Fibroblast of pulmonary artery (primary cell): ENCODE measurements around the gene PLAC9.
"Not testable (repeated sequence)": the region's sequence is repeated elsewhere in the genome, so short reads cannot be mapped to it uniquely, and the experiment has no call there.

Experiments
- DNase-seq: peaks from one replicate; pipeline ENCODE4 v3.0.0-alpha.2; 2010; ENCODE audit warnings: low read depth
- H3K4me3 ChIP-seq: replicated peaks from 2 replicates; pipeline ENCODE4 v1.5.1; 2011; ENCODE audit warnings: low read depth, mild to moderate bottlenecking, control low read depth, low read length, moderate library complexity
- CTCF ChIP-seq: IDR thresholded peaks from 2 replicates; pipeline ENCODE4 v1.5.1; 2011; ENCODE audit warnings: mild to moderate bottlenecking, control low read depth, low read length, inconsistent platforms; ENCODE audit errors: missing control alignments

PLAC9 gene

GRCh38 chr10:80132299-80133139 is at the start of gene PLAC9:
Gene PLAC9, plus strand, starts transcription at chr10:80132730. Its CDS starts 33 bp downstream, at chr10:80132763.
- TF ChIP-seq CTCF, result no peak

GRCh38 chr10:80090121-80090520 is 42.4 kb upstream of the PLAC9 start:
- TF ChIP-seq CTCF, result no peak
- no peak for DNase-seq
- H3K4me3 ChIP-seq, result no peak overlapping the region

More at GRCh38 chr10:80132299-80133139, at the start of gene PLAC9:
- DNase-seq, result peak; percentile 52
- H3K4me3 ChIP-seq, result peak within 1 kb of the TSS; percentile 64

- no peak for TF ChIP-seq CTCF
- no peak overlapping the region for H3K4me3 ChIP-seq
- DNase-seq, result no peak
These were observed 38.3 kb upstream of the PLAC9 start for GRCh38 chr10:80094231-80094630.

- not testable (repeated sequence) for DNase-seq, H3K4me3 ChIP-seq
These were observed 34.3 kb upstream of the PLAC9 start for GRCh38 chr10:80098272-80098671.

GRCh38 chr10:80099295-80099694 is 33.2 kb upstream of the PLAC9 start:
- not testable (repeated sequence) for H3K4me3 ChIP-seq, DNase-seq

GRCh38 chr10:80100116-80100515 is 32.4 kb upstream of the PLAC9 start:
- TF ChIP-seq CTCF, result no peak
- no peak for DNase-seq
- no peak overlapping the region for H3K4me3 ChIP-seq

GRCh38 chr10:80100861-80101695 is 31.5 kb upstream of the PLAC9 start:
- no peak overlapping the region for H3K4me3 ChIP-seq
- TF ChIP-seq CTCF, result no peak
- DNase-seq, result no peak
